ENCODE measurements around the gene XPO5. TPM values are rescaled to one million over a fixed set of nuclear protein-coding genes. Genes with fewer than 3 reads are reported as not detected.
"Not testable (repeated sequence)": the region's sequence is repeated elsewhere in the genome, so short reads cannot be mapped to it uniquely, and the experiment has no call there.

Gene XPO5
- total RNA-seq, 3 donors from 2014 or later: 24.0 to 29.4 (median 29.2) TPM

DNA sequence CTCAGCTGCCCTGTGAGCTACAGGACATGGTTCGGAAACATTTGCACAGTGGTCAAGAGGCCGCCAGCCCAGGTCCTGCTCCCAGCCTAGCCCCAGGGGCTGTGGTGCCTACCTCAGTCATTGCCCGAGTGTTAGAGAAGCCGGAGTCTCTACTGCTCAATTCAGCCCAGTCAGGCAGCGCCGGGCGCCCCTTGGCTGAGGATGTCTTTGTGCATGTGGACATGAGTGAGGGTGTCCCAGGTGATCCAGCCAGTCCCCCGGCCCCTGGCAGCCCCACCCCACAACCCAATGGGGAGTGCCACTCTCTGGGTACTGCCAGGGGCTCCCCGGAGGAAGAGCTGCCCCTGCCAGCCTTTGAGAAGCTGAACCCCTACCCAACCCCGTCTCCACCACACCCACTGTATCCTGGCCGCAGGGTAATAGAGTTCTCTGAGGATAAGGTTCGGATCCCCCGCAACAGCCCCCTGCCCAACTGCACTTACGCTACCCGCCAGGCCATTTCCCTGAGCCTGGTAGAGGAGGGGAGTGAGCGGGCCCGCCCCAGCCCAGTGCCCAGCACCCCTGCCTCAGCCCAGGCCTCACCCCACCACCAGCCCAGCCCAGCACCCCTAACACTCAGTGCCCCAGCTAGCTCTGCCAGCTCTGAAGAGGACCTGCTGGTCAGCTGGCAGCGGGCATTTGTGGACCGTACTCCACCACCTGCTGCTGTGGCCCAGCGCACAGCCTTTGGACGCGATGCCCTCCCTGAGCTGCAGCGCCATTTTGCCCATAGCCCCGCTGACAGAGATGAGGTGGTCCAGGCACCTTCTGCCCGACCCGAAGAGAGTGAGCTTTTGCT is 70.9 kb downstream of the XPO5 start:
- Histone ChIP-seq H3K4me1 (ENCODE audit: low read depth) (peaks cover 9% of the 10 kb centered on the region), H3K9me3 (no peaks in the 10 kb centered on the region), H3K36me3 (ENCODE audit: low read depth) (no peaks in the 10 kb centered on the region), H3K4me3 (no peak overlapping the region)
- intact Hi-C loops (cut with DNase I, micrococcal nuclease): loop anchor here (5.0 to 10.0 kb wide), 3 partner anchors 50 to 120 kb away; partner anchors contain the start of gene DLK2 (in 1 of the 2)
- TF ChIP-seq, protein P1, sequence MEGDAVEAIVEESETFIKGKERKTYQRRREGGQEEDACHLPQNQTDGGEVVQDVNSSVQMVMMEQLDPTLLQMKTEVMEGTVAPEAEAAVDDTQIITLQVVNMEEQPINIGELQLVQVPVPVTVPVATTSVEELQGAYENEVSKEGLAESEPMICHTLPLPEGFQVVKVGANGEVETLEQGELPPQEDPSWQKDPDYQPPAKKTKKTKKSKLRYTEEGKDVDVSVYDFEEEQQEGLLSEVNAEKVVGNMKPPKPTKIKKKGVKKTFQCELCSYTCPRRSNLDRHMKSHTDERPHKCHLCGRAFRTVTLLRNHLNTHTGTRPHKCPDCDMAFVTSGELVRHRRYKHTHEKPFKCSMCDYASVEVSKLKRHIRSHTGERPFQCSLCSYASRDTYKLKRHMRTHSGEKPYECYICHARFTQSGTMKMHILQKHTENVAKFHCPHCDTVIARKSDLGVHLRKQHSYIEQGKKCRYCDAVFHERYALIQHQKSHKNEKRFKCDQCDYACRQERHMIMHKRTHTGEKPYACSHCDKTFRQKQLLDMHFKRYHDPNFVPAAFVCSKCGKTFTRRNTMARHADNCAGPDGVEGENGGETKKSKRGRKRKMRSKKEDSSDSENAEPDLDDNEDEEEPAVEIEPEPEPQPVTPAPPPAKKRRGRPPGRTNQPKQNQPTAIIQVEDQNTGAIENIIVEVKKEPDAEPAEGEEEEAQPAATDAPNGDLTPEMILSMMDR (IDR thresholded peaks at IDR 0.05): no peak
- DNase-seq (no peak), ATAC-seq (no peak)

DNA sequence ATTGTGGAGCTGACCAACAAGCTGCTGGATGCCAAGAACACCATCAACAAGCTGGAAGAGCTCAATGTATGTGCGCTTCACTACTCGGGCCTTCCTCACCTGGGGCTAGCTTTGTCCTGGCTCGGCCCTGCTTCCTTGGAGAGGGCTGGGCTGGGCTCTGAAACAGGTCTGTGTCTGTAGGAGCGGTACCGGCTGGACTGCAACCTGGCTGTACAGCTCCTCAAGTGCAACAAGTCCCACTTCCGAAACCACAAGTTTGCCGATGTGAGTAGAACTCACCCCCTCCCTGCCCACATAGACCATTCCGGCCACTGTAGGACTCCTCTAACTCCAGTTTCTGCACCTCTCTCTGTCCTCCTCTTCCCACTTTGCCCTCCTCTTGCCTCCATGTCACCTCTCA is 72.4 kb downstream of the XPO5 start:
- Histone ChIP-seq H3K4me1 (ENCODE audit: low read depth) (peaks cover 2% of the 10 kb centered on the region), H3K36me3 (ENCODE audit: low read depth) (no peaks in the 10 kb centered on the region), H3K4me3 (no peak overlapping the region), H3K9me3 (no peaks in the 10 kb centered on the region)
- ATAC-seq (no peak), DNase-seq (no peak)
- intact Hi-C loops (cut with DNase I, micrococcal nuclease): loop anchor here (10.0 kb wide), 2 partner anchors 49 to 119 kb away; partner anchors contain the start of gene DLK2 (in 1 of the 2)
- TF ChIP-seq, protein P1 (IDR thresholded peaks at IDR 0.05): no peak

DNA sequence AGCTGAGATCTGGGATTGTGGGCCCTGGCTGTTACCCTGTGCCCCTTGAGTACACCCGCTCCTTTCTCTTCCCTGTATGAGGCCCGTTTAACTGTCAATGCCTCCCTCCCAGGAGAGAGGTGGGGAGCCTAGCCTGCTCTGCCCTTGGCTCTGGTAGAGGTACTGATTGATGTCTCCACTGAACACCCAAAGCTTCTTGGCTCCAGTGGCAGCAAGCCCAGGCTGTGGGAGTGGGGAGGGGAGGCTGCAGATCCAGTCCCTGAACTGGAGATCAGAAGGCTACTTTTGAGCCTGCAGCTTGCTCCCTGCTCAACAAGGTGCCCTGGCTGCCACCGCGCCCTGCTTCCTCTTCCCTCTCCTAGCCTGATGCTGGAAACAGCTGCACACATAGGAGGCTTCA is 73.2 kb downstream of the XPO5 start:
- Histone ChIP-seq H3K36me3 (ENCODE audit: low read depth) (no peaks in the 10 kb centered on the region), H3K4me1 (ENCODE audit: low read depth) (peaks cover 2% of the 10 kb centered on the region), H3K9me3 (no peaks in the 10 kb centered on the region), H3K4me3 (no peak overlapping the region)
- DNase-seq (no peak), ATAC-seq (no peak)
- TF ChIP-seq, protein P1 (IDR thresholded peaks at IDR 0.05): no peak
- intact Hi-C loops (cut with DNase I, micrococcal nuclease): loop anchor here (10.0 kb wide), 2 partner anchors 48 to 118 kb away; partner anchors contain the start of gene DLK2 (in 1 of the 2)

DNA sequence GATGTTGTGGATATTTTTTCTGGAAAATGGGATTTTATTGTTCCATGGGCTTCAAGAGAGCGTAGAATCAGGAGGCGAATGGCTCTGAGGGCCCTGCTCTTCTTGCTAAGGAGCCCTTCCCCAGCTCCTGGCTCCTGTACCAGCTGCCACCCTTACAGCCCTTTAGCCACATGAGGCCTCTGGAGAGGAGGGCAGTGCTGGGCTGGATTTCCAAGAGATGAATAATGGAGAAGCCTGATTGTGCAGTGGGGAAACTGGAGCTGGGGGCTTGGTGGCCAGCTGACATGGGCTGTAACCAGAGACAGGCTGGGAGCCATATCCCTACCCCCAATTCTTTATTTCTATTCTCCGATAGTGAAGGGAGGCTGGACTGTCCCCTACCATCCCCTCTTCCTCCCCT is 74.9 kb downstream of the XPO5 start:
- TF ChIP-seq, protein P1 (IDR thresholded peaks at IDR 0.05): no peak
- Histone ChIP-seq H3K36me3 (ENCODE audit: low read depth) (no peaks in the 10 kb centered on the region), H3K4me1 (ENCODE audit: low read depth) (no peaks in the 10 kb centered on the region), H3K4me3 (no peak overlapping the region), H3K9me3 (no peaks in the 10 kb centered on the region)
- intact Hi-C loops (cut with DNase I, micrococcal nuclease): loop anchor here (10.0 kb wide), 2 partner anchors 46 to 116 kb away; partner anchors contain the start of gene DLK2 (in 1 of the 2)
- ATAC-seq (no peak), DNase-seq (no peak)

DNA sequence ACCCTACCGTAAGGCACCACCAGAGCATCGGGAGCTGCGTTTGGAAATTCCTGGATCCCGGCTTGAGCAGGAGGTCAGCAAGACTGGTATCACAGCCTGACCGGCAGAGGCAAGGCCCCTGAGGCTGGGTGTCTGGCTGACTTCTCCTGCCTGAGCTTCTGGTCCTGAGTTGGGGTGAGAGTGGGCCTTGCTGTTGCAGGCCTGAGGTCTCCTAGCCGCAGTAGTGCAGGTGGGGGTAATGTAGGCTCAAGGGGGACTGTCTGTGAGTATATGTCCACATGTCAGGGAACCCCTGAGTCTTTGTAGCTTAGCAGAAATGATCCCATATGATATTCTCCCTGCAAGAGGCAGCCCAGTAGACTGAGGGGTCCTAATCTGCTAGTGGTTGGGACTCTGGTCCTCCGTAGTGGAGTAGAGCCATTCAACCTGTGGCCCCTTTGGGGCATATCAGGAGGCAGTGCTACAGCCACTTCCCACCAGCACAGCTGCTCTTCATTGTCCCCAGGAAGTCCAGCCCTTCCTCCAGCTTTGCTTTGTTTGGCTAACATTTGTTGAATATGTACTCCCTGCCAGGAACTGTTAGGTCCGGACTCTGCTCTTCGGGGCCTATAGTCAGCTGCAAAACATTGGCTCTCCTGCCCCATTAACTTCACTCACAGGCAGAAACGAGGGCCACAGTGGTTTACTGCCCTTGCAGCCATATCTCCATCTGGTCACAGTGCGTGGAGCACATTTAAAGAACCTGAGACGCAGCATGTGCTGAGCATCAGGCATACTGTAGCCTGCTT is 76.6 kb downstream of the XPO5 start:
- H3K9me3 ChIP-seq: no peaks in the 10 kb centered on the region
- TF ChIP-seq, protein P1 (IDR thresholded peaks at IDR 0.05): no peak
- H3K36me3 ChIP-seq (ENCODE audit: low read depth): no peaks in the 10 kb centered on the region
- no peak overlapping the region for H3K4me3 ChIP-seq
- intact Hi-C loops (cut with DNase I, micrococcal nuclease): no loop called here
- DNase-seq (no peak), ATAC-seq (no peak)
- no peaks in the 10 kb centered on the region for H3K4me1 ChIP-seq (ENCODE audit: low read depth)

DNA sequence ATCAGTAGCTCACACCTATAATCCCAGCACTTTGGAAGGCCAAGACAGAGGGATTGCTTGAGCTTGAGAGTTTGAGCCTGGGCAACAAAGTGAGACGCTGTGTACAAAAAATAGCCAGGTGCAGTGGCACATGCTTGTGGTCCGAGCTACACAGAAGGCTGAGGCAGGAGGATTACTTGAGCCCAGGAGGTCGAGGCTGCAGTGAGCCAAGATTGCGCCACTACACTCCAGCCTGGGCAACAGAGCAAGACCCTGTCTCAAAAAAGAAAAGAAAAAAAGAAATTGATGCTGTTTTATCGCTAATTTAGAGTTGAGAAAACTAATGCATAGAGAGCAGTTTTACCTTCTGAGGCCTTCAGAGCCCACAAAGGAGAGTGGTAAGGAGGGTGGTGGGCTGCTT is 77.5 kb downstream of the XPO5 start:
- DNase-seq; H3K9me3 ChIP-seq; intact Hi-C loops (cut with DNase I, micrococcal nuclease); ATAC-seq; H3K36me3 ChIP-seq (ENCODE audit: low read depth); H3K4me3 ChIP-seq; H3K4me1 ChIP-seq (ENCODE audit: low read depth): not testable (repeated sequence)
